Measurements from ENCODE around the gene LTB4R2. TPM values are rescaled to one million over a fixed set of nuclear protein-coding genes. Genes with fewer than 3 reads are reported as not detected.

Gene LTB4R2
- total RNA-seq, 1 donor from 2014 or later: 3.2 TPM

DNA sequence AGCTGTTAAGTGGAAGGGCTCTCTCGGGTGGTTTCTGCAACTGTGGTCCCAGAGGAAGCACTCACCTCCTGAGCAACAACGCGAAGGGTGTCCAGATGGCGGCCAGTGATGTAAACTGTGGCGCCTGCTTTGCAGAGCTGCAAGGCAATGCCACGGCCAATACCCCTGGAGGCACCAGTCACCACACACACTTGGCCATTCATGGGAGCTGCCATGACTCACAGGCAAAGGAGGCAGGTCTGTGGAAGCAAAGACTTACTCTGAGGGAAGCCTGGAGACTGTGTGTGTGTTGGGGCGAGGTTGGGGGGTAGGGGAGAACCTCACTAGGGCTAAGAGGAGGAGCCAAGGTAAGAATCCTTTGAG is 11.1 kb upstream of the LTB4R2 start:
- DNase-seq (ENCODE audit: low read depth): peak; percentile 67

DNA sequence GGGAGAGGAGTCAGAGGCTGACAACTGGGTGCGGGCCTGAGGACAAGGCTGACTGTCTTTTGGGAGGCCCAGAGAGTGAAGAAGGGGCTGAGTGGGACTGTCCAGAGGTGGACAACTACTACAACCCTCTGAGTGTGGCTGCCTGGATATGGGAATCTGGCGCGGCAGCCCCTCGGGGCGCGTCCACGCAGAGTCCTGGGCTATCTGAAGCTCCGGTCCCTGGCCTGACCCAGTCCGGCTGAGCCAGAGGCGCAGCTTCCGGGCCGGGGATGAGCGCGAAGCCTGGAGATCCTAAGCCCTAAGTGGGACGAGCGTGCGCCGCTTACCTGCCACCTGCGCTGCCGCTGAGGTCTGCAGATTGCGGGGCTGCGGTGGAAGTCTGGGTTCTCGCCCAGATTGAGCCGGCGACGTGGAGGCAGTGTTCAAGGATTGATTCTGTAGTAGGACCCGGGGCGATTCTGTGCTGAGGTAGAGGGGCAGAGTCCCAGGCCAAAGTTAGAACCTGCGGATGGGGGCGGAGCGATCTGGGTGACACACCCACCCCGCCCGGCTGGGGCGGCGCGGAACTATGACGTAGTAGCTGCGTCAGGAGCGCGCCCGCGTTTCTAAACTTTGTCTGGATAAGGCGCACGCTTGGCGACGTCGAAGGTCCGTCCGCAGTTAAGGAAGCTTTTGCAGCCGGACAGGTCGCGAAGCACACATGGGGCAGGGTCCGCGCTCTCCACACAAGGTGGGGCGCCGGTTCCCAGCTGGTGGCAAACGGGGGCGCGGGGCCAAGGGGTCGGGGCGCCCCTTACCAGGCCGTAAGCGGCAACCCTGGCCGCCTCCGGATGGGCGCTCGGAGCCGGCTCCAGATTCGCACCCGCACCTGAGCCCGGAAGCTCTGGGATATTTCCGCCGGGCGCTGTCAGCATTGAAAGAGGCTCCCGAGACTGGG is 10.4 kb upstream of the LTB4R2 start, which contains the start of the genes DHRS1 and NOP9:
TSS of gene DHRS1 (minus strand) at position 526 of the 937 bp plus-strand sequence. CDS start 674 bp downstream, outside the sequence.
TSS of gene NOP9 (plus strand) at position 596 of the 937 bp plus-strand sequence. CDS start at position 701, 105 bp downstream.
- peak; percentile 90 for DNase-seq (ENCODE audit: low read depth)

DNA sequence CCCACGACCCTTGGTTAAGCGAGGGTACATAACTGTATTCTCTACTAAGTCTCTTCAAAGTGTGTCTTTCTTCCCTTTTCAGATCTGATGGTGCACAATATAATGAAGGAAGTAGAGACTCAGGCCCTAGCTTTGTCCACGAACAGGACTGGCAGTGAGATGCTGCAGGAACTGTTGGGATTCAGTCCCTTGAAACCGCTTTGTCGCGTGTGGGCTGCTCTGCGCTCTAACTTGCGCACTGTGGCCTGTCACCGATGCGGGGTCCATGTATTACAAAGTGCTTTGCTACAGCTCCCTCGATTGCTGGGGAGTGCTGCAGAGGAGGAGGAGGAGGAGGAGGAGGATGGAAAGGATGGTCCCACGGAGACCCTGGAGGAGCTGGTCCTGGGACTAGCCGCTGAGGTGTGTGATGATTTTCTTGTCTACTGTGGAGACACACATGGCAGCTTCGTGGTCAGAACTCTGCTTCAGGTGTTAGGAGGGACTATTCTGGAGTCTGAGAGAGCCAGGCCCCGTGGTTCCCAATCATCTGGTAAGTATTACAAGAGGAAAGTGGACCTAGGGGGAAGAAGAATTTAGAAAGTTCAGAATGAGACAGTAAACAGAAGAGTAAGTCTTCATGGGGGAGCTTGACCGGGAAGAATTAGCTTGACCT is 9.5 kb upstream of the LTB4R2 start:
- no peak for DNase-seq (ENCODE audit: low read depth)

DNA sequence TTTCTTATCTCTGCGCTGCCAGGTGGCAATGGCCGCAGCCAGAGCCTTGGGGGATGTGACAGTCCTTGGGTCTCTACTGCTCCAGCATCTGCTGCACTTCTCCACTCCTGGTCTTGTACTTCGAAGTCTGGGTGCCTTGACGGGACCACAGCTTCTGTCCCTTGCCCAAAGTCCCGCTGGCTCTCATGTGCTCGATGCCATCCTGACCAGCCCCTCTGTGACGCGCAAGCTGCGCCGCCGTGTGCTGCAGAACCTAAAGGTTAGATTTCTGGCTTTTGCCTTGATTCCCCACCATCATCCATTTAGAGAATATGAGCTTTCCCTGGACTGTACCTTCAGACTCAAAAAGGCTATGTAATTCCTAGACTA is 5.9 kb upstream of the LTB4R2 start:
- DNase-seq (ENCODE audit: low read depth): no peak

DNA sequence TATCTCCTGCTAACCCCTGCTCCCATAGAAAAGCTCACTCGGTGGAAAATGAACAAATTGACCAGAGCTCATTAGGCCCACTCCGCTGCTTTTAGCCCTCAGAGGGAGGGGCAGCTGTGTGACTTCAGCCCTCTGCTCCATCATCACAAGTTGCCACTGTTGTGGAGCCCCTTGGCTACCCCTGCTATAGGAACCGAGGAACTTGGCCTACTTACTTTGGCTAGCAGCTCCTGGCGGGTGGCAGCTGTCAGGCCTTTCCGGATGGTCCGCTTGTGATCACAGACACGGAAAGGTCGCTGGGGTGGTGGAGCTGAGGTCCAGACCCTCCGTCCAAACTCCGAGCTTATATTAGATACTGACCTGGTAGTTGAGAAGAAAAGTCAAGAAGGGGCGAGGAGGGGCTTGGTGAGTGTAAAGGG is 2.8 kb upstream of the LTB4R2 start:
- no peak for DNase-seq (ENCODE audit: low read depth)

DNA sequence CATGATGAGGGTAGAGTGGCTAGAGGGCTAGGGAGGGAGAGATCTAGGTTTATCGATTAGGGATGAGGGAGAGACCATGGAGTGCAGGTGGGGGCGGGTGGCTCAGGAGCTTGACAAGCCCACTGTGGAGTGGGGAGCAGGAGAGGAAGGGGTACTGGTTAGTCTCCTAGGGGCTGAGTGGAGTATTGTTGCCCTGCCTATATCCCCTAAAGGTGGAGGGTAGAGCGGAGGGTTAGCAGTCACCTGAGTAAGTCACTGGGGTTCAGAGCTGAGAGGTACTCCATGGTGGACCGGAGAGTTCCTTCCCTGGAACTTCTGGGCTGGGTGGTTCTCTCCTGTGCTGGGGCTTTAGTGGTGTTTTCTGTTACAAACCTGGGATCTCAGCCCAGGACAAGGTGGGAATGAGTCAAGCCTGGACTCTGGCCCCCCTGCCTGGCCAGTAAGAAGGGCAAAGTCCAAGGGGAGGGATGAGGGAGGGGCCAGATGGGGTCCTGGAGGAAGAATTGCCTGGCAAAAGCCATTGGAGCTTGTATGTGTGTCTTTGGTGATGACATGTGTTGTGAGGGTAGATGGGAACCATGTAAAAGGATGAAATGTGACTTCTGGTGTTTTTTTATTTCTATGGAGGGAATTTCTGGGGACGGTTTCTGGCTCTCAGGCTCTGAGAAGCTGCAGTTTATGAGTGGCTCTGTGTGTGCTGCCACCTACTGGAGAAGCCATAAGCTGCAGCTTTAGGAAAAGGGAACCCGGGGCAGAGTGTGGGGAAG is 2.2 kb upstream of the LTB4R2 start, which contains the start of gene CIDEB:
TSS of gene CIDEB (minus strand) at position 403 of the 767 bp plus-strand sequence. CDS start at position 284, 119 bp downstream.
- peak; percentile 66 for DNase-seq (ENCODE audit: low read depth)

DNA sequence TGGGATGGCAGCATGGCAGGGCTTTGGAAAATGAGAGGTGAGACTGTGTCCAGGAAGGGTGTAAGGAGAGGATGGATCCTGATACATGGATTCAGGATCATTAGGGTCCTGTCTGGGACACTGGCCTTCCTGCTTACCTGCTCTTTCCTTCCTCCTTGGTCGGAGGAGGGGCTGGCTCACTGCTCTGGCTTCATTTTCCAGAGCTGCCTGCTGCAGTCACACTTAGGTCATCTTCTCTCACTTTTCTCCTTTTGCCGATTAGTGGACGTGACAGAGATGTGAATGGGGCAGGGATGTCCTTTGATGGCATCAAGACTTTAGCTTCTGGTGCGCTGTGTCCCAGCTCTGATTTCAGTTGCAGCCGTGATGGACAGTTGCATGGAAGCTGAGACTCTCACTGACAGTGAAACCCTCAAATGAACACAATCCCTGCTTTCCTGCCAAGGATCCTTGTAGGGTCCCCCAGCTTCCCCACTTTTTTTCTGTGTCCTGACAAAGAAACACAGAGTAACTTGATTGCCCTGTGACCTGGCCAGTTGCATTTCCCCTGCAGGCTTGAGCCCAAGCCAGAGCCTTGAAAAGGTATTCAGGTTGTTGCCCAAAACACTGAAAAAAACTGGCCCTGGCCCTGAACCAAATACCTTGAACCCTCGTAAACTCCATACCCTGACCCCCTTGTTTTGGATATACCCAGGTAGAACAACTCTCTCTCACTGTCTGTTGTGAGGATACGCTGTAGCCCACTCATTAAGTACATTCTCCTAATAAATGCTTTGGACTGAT is 1.4 kb upstream of the LTB4R2 start:
- DNase-seq (ENCODE audit: low read depth): no peak

DNA sequence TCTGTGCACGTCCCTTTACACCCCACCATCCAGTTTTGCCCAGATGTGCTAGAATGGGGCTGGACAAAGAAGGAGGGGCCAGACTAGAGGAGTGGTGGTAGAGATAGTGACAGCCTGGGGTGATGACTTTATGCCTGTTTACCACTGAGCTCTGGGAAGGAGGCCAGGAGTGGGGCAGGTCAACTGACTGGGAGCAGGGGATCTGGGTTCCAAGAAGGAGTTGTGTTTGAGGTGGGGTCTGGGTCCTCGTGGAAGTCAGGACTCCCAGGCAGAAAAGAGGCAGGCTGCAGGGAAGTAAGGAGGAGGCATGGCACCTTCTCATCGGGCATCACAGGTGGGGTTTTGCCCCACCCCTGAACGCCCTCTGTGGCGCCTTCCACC is 315 bp downstream of the LTB4R2 start:
- no peak for DNase-seq (ENCODE audit: low read depth)

DNA sequence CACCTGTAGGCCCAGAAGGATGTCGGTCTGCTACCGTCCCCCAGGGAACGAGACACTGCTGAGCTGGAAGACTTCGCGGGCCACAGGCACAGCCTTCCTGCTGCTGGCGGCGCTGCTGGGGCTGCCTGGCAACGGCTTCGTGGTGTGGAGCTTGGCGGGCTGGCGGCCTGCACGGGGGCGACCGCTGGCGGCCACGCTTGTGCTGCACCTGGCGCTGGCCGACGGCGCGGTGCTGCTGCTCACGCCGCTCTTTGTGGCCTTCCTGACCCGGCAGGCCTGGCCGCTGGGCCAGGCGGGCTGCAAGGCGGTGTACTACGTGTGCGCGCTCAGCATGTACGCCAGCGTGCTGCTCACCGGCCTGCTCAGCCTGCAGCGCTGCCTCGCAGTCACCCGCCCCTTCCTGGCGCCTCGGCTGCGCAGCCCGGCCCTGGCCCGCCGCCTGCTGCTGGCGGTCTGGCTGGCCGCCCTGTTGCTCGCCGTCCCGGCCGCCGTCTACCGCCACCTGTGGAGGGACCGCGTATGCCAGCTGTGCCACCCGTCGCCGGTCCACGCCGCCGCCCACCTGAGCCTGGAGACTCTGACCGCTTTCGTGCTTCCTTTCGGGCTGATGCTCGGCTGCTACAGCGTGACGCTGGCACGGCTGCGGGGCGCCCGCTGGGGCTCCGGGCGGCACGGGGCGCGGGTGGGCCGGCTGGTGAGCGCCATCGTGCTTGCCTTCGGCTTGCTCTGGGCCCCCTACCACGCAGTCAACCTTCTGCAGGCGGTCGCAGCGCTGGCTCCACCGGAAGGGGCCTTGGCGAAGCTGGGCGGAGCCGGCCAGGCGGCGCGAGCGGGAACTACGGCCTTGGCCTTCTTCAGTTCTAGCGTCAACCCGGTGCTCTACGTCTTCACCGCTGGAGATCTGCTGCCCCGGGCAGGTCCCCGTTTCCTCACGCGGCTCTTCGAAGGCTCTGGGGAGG is 985 bp downstream of the LTB4R2 start, which contains the start of gene LTB4R:
TSS of gene LTB4R (plus strand) at position 857 of the 959 bp plus-strand sequence. CDS start 4,150 bp downstream, outside the sequence.
- no peak for DNase-seq (ENCODE audit: low read depth)

DNA sequence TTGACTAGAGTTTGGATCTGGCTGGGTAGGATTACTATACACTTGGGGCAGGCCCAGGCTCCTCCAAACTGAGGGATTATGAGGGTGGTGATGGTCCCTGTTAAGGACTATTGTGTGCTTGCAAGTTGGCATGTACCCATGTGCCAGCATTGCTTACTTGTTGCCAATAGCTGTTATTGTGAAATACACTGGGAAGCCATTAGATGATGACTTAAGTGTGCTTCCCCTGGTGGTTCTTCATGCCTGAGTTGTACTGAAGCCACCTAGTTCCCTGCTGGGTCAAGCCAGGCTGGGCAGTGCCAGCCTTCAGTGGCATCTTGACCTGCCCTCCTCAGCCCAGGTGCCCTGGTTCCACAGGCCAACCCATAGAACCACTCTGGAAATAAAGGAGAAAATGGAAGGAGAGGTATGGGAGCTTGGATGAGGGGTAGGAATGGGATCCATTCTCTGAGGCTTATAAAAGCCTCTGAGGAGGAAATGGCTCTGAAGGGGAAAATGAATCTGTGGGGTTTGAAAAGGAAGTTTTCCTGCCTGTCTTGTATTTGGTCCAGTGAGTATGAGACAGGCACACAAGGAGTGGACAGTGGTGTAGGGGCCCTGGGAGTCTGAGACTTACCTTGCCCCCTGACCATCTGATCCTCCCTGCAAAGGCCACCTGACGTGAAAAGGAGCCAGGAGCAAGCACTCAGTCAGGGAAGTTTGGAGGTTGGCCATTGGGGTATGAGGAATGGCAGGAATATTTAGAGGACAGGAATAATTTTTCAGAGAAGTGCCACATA is 2.1 kb downstream of the LTB4R2 start:
- no peak for DNase-seq (ENCODE audit: low read depth)

DNA sequence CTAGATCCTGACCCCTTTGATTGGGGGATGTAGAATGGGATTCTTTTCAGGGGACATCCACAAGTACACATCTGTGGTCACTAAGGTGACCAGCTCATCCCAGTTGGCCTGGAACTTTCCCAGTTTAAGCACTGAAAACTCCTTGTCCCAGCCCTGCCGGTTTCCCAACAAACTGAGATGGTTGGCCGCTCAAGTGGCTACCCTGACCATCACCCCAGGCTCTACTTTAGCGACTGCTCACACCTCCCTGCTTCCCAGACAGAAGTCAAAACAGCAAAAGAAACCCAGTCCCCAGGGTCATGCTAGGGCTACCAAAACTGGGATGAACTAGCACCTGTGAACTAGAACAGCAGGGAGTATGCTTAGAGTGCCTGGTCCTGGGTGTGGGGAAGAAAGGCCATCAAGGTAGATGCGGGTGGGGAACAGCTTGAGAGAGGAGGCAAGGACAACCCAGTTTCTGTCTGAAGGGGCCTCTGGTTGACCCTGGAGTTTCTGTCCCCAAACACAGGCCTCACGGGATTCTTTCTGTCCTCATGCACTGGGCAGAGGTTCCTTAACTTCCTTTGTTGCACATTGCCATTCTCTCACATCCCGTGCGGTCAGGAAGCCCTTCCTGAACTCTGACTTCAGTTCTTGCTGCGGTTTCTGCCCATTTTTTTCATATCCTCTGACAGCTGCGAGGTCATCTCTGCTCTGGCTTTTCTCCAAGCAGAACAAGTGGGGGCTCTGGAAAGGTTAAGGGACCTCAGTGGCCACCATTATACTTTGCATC is 3.0 kb downstream of the LTB4R2 start:
- DNase-seq (ENCODE audit: low read depth): peak; percentile 67

DNA sequence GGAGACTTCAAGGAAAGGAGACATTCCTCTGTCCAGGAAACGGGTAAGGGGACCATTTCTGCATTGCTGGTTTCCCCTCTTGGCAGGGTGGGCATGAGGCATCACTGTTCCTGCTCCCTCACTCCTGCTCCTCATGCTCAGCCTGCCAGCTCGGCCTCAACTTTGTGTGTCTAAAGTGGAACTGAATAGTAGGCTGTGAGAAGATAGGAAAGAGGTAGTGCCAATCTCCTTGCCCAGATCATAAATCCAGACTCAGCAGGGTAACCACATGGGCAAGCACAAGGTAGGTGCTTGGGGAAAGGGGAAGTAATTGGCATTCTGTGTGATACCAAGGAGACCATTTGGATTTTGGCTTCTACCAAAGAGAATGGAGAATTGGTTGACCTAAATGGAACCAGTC is 4.0 kb downstream of the LTB4R2 start:
- no peak for DNase-seq (ENCODE audit: low read depth)

DNA sequence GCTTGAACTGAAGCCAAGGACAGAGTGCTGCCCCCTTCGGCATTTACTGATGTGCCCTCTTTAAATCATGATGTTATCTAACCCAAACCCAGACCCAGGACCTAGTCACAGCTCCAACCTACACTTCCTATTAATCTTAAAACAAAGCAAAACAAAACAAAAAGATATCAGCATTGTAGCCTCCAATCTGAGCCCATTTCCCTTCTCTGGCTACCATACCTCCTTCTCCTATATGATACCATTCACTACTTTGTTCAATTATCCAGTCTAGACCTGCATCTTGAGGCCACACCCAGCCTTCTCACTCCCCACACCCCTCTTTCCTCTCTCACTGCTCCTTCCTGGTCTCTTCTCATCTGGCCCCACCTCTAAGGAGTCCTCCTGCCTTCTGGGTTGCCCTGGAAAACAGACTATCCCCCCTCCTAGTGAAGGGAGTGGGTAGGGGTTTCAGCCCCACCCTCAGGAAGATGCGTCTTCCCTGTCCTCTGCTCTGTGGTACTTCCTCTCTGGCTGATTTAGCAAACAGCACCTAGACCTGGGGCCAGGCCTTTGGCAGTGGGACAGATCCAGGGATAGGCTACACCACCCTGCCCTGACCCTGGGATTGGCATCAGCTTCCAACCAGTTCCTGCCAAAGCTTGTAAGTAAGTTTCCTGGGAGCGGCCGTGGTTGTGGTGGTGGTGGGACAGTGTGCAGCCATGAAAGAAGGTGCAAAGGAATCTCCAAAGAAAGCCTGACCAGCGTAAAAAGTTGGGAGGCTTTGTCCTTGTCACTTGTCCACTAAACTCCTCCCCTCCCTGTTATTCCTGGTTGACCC is 4.6 kb downstream of the LTB4R2 start:
- DNase-seq (ENCODE audit: low read depth): peak; percentile 21

DNA sequence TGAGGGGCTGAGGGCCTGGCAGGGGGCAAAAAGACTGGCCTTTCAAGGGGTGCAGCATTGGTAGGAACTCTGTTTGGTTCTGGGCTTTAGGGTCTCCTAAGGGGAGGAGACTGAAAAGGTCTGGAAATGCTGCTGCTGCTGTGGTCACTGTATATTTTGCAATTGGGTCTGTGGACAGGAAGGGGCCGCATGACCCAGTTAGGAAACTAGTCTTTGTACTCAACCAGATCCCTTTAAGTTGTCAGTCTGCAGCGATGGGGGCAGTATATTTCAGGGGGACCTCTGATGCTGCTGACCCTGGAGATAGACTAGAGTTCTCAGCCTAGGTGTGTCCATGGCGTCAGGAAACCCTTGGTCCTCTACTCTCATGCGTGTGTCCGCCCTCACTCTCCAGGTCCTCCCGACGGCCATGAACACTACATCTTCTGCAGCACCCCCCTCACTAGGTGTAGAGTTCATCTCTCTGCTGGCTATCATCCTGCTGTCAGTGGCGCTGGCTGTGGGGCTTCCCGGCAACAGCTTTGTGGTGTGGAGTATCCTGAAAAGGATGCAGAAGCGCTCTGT is 5.4 kb downstream of the LTB4R2 start:
- no peak for DNase-seq (ENCODE audit: low read depth)

DNA sequence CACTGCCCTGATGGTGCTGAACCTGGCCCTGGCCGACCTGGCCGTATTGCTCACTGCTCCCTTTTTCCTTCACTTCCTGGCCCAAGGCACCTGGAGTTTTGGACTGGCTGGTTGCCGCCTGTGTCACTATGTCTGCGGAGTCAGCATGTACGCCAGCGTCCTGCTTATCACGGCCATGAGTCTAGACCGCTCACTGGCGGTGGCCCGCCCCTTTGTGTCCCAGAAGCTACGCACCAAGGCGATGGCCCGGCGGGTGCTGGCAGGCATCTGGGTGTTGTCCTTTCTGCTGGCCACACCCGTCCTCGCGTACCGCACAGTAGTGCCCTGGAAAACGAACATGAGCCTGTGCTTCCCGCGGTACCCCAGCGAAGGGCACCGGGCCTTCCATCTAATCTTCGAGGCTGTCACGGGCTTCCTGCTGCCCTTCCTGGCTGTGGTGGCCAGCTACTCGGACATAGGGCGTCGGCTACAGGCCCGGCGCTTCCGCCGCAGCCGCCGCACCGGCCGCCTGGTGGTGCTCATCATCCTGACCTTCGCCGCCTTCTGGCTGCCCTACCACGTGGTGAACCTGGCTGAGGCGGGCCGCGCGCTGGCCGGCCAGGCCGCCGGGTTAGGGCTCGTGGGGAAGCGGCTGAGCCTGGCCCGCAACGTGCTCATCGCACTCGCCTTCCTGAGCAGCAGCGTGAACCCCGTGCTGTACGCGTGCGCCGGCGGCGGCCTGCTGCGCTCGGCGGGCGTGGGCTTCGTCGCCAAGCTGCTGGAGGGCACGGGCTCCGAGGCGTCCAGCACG is 6.1 kb downstream of the LTB4R2 start:
- no peak for DNase-seq (ENCODE audit: low read depth)

DNA sequence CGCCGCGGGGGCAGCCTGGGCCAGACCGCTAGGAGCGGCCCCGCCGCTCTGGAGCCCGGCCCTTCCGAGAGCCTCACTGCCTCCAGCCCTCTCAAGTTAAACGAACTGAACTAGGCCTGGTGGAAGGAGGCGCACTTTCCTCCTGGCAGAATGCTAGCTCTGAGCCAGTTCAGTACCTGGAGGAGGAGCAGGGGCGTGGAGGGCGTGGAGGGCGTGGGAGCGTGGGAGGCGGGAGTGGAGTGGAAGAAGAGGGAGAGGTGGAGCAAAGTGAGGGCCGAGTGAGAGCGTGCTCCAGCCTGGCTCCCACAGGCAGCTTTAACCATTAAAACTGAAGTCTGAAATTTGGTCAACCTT is 6.6 kb downstream of the LTB4R2 start:
- no peak for DNase-seq (ENCODE audit: low read depth)
